GM18951 (cell line): ENCODE results near the gene PCDHGA4.
"Not testable (repeated sequence)": the region's sequence is repeated elsewhere in the genome, so short reads cannot be mapped to it uniquely, and the experiment has no call there.

Experiments
- POLR2A ChIP-seq: IDR thresholded peaks from 4 replicates; pipeline ENCODE4 v1.6.1; 2011; ENCODE audit warnings: mild to moderate bottlenecking; ENCODE audit not compliant: insufficient read length, insufficient read depth; ENCODE audit errors: extremely low read depth
- in situ Hi-C: fragments of 300-500 bp; cut with MboI; formaldehyde crosslinking; loops from one replicate; pipeline ENCODE4 v1.12.0; 2022; ENCODE audit warnings: low sequenced_read_pairs, mixed read lengths, inconsistent platforms; ENCODE audit not compliant: unreplicated experiment

The PCDHGA4 gene

DNA sequence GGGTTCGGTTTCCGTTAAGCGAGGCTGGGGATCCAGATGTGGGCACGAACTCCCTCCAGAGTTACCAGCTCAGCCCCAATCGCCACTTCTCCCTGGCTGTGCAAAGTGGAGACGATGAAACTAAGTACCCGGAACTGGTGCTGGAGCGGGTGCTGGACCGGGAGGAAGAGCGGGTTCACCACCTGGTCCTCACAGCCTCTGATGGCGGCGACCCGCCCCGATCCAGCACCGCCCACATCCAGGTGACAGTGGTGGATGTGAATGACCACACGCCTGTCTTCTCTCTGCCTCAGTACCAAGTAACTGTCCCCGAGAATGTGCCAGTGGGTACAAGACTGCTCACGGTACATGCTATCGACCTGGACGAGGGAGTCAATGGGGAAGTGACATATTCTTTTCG, 28.5 kb downstream of the PCDHGA4 start:
- no peak for TF ChIP-seq POLR2A
- in situ Hi-C loops: no loop called here

GRCh38 chr5:141384471-141385267, 29.8 kb downstream of the PCDHGA4 start:
- no peak for TF ChIP-seq POLR2A
- in situ Hi-C loops: no loop called here

DNA sequence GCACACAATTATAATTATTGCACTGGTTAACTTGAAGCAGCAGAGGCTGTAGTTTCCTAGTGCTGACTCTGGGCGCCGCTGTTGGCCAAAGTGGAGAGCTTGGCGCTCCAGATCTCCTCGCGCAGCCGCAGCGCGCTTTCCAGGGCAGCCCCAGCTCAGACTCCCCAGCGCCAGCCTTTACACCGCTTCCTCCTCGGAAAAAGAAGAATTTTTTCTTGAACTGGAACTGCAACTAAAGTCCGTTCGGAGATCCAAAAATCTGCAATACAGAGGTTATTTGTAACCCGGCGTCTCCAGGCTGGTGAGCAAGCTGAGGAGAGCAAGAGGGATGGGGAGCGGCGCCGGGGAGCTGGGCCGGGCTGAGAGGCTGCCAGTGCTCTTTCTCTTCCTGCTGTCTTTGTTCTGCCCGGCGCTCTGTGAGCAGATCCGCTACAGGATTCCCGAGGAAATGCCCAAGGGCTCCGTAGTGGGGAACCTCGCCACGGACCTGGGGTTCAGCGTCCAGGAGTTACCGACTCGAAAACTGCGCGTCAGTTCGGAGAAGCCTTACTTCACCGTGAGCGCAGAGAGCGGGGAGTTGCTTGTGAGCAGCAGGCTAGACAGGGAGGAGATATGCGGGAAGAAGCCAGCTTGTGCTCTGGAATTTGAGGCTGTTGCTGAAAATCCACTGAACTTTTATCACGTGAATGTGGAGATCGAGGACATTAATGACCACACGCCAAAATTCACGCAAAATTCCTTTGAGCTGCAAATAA, 32.9 kb downstream of the PCDHGA4 start, which contains the start of gene PCDHGB4:
Gene PCDHGB4 (plus strand): TSS at position 142 of the 755 bp plus-strand sequence. CDS start 187 bp downstream, at position 329.
- in situ Hi-C loops: not testable (repeated sequence)

DNA sequence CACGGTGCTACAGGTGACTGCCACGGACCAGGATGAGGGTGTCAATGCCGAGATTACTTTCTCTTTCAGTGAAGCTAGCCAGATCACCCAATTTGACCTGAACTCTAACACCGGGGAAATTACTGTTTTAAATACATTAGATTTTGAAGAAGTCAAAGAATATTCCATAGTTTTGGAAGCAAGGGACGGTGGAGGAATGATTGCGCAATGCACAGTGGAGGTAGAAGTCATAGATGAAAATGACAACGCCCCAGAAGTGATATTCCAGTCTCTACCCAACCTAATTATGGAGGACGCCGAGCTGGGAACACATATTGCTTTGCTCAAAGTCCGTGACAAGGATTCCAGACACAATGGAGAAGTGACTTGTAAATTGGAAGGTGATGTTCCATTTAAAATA, 33.8 kb downstream of the PCDHGA4 start:
- TF ChIP-seq POLR2A: no peak
- in situ Hi-C loops: no loop called here

- in situ Hi-C loops: no loop called here
- TF ChIP-seq POLR2A: no peak
These were observed 34.6 kb downstream of the PCDHGA4 start for GRCh38 chr5:141389153-141390042.

DNA sequence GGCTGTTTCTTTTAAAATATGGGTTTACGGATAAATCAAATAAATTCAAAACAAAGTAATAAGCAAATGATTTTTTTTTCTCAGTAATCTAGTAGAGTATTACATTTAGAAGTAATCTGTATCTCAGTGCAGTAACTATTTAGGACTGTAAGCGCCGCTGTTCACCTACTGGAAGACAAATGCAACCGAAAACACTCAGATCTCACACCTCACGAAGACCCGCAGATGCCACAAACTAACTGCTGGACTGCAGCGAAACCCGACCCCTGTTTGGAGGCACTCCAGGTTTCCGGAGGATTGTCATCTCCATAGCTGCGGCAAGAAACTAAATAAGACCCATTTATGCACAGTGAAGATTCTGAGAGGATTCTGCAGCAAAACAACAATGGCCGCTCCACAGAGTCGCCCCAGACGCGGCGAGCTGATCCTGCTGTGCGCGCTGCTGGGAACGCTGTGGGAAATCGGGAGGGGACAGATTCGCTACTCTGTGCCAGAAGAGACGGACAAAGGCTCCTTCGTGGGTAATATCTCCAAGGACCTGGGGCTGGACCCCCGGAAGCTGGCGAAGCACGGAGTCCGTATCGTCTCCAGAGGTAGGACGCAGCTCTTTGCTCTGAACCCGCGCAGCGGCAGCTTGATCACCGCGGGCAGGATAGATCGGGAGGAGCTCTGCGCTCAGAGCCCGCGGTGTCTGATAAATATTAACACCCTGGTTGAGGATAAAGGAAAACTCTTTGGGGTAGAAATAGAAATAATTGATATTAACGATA, 37.8 kb downstream of the PCDHGA4 start, which contains the start of gene PCDHGA8:
Gene PCDHGA8 (plus strand): TSS at position 205 of the 770 bp plus-strand sequence. CDS start 181 bp downstream, at position 386.
- no peak for TF ChIP-seq POLR2A
- in situ Hi-C loops: no loop called here

DNA sequence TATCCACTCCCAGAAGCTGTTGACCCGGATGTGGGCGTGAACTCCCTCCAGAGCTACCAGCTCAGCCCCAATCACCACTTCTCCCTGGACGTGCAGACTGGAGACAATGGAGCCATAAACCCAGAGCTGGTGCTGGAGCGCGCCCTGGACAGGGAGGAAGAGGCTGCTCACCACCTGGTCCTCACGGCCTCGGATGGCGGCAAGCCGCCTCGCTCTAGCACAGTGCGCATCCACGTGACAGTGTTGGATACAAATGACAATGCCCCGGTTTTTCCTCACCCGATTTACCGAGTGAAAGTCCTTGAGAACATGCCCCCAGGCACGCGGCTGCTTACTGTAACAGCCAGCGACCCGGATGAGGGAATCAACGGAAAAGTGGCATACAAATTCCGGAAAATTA, 38.4 kb downstream of the PCDHGA4 start:
- in situ Hi-C loops: no loop called here
- TF ChIP-seq POLR2A: no peak

DNA sequence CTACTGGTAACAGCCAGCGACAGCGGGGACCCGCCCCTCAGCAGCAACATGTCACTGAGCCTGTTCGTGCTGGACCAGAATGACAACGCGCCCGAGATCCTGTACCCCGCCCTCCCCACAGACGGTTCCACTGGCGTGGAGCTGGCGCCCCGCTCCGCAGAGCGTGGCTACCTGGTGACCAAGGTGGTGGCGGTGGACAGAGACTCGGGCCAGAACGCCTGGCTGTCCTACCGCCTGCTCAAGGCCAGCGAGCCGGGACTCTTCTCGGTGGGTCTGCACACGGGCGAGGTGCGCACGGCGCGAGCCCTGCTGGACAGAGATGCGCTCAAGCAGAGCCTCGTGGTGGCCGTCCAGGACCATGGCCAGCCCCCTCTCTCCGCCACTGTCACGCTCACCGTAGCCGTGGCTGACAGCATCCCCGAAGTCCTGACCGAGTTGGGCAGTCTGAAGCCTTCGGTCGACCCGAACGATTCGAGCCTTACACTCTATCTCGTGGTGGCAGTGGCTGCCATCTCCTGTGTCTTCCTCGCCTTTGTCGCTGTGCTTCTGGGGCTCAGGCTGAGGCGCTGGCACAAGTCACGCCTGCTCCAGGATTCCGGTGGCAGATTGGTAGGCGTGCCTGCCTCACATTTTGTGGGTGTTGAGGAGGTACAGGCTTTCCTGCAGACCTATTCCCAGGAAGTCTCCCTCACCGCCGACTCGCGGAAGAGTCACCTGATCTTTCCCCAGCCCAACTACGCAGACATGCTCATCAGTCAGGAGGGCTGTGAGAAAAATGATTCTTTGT, 39.8 kb downstream of the PCDHGA4 start:
- in situ Hi-C loops: not testable (repeated sequence)

DNA sequence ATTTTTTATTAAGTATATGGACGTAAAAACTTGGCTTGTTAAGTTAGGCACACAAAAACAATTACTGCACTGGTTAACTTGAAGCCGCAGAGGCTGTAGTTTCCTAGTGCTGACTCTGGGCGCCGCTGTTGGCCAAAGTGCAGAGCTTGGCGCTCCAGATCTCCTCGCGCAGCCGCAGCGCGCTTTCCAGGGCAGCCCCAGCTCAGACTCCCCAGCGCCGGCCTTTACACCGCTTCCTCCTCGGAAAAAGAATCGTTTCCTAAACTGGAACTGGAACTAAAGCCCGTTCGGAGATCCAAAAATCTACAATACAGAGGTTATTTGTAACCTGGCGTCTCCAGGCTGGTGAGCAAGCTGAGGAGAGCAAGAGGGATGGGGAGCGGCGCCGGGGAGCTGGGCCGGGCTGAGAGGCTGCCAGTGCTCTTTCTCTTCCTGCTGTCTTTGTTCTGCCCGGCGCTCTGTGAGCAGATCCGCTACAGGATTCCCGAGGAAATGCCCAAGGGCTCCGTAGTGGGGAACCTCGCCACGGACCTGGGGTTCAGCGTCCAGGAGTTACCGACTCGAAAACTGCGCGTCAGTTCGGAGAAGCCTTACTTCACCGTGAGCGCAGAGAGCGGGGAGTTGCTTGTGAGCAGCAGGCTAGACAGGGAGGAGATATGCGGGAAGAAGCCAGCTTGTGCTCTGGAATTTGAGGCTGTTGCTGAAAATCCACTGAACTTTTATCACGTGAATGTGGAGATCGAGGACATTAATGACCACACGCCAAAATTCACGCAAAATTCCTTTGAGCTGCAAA, 43.1 kb downstream of the PCDHGA4 start, which contains the start of gene PCDHGB5:
Gene PCDHGB5 (plus strand): TSS at position 192 of the 796 bp plus-strand sequence. CDS start 181 bp downstream, at position 373.
- in situ Hi-C loops: not testable (repeated sequence)

DNA sequence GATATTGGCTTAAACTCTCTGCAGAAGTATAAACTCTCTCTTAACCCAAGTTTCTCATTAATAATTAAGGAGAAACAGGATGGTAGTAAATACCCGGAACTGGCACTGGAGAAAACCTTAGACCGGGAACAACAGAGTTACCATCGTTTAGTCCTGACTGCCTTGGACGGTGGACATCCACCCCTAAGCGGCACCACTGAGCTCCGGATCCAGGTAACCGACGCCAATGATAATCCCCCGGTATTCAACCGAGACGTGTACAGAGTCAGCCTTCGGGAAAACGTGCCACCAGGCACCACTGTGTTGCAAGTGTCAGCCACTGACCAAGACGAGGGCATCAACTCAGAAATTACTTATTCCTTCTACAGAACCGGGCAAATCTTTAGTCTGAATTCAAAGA, 43.8 kb downstream of the PCDHGA4 start:
- in situ Hi-C loops: no loop called here
- no peak for TF ChIP-seq POLR2A
